Bronchial epithelial cell (primary cell): ENCODE results near the gene RFPL3. TPM values are rescaled to one million over a fixed set of nuclear protein-coding genes. Genes with fewer than 3 reads are reported as not detected.

Experiments used
- DNase-seq: peaks from one replicate; pipeline ENCODE4 v3.0.0-alpha.2; 2010; ENCODE audit warnings: low read depth
- FAIRE-seq: peaks from 2 replicates; lab custom pipeline; 2011; peaks lifted over from hg19 to GRCh38; lab: Jason Lieb, UNC
- H3K27me3 ChIP-seq: 2 replicates; pipeline ENCODE4 v1.5.1; 2011; ENCODE audit warnings: low read length; ENCODE audit not compliant: control insufficient read depth, insufficient read depth
- H3K36me3 ChIP-seq: 2 replicates; pipeline ENCODE4 v1.5.1; 2011; ENCODE audit warnings: low read length; ENCODE audit not compliant: control insufficient read depth, insufficient read depth
- H3K4me3 ChIP-seq: 2 replicates; pipeline ENCODE4 v1.5.1; 2011; ENCODE audit warnings: mild to moderate bottlenecking, low read depth, low read length, control low read depth
- total RNA-seq: library from RNA; depleted of rRNA; stranded (reverse); fragments of >200 nt; gene quantifications from 2 replicates; pipeline ENCODE4 v1.2.1, GENCODE V29; 2014
- TF ChIP-seq, protein P1 (sequence below): IDR thresholded peaks from 2 replicates; pipeline ENCODE4 v1.5.1; 2011; ENCODE audit warnings: mild to moderate bottlenecking, moderate library complexity, low read length, control low read depth, inconsistent platforms; ENCODE audit not compliant: insufficient read depth, severe bottlenecking

The RFPL3 gene
- total RNA-seq, 1 donor from 2014 or later: not detected

DNA sequence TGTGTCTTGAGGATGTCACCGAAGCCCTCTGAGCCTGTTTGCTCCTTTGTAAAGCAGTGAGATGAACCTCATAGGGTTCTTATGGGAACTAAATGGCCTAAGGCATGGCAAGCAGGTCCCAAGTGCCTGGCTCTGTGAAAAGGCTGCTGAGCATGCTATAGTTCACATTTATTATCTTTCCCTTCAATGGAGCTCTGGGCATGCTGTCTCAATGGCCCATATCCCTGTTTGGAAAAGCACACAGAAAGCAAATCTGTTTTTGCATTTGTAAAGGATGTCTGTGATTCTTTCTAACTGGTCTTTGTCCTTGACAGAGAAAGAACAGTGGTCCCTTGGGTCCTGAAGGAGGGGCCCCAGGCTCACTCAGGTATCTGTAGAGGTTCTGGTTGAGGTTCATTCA, 28.0 kb downstream of the RFPL3 start:
- Histone ChIP-seq H3K36me3 (peaks cover 5% of the 10 kb centered on the region), H3K4me3 (no peak overlapping the region), H3K27me3 (no peaks in the 10 kb centered on the region)
- no peak for DNase-seq
- FAIRE-seq: no peak
- TF ChIP-seq, protein P1, sequence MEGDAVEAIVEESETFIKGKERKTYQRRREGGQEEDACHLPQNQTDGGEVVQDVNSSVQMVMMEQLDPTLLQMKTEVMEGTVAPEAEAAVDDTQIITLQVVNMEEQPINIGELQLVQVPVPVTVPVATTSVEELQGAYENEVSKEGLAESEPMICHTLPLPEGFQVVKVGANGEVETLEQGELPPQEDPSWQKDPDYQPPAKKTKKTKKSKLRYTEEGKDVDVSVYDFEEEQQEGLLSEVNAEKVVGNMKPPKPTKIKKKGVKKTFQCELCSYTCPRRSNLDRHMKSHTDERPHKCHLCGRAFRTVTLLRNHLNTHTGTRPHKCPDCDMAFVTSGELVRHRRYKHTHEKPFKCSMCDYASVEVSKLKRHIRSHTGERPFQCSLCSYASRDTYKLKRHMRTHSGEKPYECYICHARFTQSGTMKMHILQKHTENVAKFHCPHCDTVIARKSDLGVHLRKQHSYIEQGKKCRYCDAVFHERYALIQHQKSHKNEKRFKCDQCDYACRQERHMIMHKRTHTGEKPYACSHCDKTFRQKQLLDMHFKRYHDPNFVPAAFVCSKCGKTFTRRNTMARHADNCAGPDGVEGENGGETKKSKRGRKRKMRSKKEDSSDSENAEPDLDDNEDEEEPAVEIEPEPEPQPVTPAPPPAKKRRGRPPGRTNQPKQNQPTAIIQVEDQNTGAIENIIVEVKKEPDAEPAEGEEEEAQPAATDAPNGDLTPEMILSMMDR: no peak

DNA sequence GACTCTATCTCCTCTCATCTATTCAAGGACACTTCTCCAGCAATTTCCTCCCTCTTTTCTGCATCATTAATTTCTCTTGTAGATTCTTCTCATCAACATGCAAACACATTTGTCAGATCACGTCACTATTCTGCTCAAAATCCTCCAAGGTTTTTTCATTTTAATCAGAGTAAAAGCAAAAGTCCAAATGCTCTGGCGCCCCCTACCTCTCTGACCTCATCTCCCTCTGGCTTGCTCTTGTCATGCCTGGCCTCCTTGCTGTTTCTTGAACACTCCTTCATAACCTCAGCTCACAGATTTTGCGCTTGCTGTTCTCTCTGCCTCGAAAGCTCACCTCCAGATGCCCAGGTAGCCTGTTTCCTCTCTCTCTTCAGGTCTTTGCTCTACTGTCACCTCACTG, 32.0 kb downstream of the RFPL3 start:
- FAIRE-seq: no peak
- DNase-seq: no peak
- Histone ChIP-seq H3K27me3 (no peaks in the 10 kb centered on the region), H3K4me3 (no peak overlapping the region), H3K36me3 (peaks cover 19% of the 10 kb centered on the region)
- TF ChIP-seq, protein P1: peak; percentile 52

DNA sequence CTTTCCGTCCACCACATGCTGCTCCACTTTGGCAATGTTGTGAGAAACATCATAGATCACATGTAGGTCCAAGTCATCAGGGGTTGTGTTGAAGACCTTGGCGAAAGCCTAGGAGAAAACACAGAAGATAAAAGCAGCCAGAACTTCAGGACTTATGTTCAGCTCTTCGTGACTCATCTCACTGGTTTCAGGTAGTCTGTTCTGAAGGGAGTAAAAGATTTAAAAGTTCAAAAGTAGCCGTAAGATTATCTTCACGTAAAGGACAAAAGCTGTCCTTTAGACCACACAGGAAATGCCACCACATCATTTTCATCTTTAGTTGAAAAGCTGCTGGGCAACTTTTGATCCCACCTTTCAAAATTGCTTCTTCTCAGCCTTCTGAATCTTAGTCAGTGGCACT, 37.4 kb downstream of the RFPL3 start:
- DNase-seq: no peak
- no peak for FAIRE-seq
- TF ChIP-seq, protein P1: no peak
- H3K27me3 ChIP-seq: no peaks in the 10 kb centered on the region
- no peak overlapping the region for H3K4me3 ChIP-seq
- peaks cover 26% of the 10 kb centered on the region for H3K36me3 ChIP-seq

DNA sequence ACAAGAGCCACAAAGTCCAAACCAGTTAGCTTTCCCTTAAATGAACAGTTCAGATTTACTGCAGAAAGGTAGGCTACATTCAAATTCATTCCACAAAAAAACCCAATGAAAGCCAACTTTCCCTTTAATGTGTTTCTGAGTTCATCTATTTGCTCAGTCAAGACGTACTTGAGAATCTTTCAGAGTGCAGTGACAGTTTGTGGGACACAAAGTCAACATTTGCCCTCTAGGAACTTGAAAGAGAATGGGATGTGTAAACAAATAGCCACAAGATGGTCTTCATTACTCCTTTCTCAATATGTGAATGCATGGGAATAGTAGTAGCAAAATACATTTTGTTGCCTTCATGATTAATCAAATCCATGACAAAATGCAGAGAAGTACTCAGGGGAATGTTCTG, 38.6 kb downstream of the RFPL3 start:
- DNase-seq: no peak
- Histone ChIP-seq H3K36me3 (peaks cover 30% of the 10 kb centered on the region), H3K4me3 (no peak overlapping the region), H3K27me3 (no peaks in the 10 kb centered on the region)
- TF ChIP-seq, protein P1: no peak
- FAIRE-seq: peak; percentile 36

DNA sequence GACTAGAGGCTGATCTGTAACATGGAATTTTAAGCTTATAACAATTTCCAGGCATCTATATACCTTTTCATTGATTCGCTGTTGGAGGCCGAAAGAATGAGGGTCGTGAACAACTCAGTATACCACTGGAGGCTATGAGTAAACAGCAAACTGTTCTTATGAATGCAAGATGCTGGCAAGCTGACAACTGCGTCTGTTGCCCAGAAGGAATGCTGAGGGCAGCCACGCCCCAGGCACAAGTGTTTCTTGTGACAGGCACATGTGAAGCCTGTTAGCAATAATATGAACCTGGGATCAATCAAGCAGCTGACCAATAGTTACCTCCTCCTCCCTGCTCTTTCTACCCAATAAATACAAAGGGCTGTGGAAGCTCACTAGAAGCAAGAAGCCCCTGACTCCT, 39.1 kb downstream of the RFPL3 start:
- no peaks in the 10 kb centered on the region for H3K27me3 ChIP-seq
- TF ChIP-seq, protein P1: no peak
- H3K36me3 ChIP-seq: peaks cover 34% of the 10 kb centered on the region
- DNase-seq (peak; percentile 30), FAIRE-seq (peak; percentile 60)
- H3K4me3 ChIP-seq: no peak overlapping the region

DNA sequence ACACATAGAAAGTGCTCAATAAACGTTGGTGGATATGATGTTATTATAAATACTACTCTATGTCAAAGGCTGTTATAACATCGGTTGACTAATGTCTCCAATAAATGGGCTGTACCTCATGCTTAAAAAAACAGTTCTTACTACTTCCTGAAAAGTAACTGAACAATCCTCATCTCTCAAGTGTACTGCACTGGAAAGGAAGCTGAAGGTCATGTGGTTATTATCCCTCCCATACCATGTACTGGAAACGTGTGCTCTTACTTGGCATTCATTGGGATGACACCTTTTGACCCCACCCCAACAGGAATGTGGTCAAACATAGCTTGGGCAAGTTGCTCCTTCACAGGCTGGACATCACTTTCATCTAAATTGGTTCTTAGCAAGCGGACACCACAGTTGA, 43.8 kb downstream of the RFPL3 start:
- no peak for DNase-seq
- no peak for FAIRE-seq
- Histone ChIP-seq H3K36me3 (peaks cover 25% of the 10 kb centered on the region), H3K27me3 (no peaks in the 10 kb centered on the region), H3K4me3 (no peak overlapping the region)
- TF ChIP-seq, protein P1: no peak
